ENCODE data around the gene TEX261.
A peak's percentile ranks its signal among the peaks of the same experiment; 100 is the strongest.
"Not testable (repeated sequence)": the region's sequence is repeated elsewhere in the genome, so short reads cannot be mapped to it uniquely, and the experiment has no call there.

The TEX261 gene

DNA sequence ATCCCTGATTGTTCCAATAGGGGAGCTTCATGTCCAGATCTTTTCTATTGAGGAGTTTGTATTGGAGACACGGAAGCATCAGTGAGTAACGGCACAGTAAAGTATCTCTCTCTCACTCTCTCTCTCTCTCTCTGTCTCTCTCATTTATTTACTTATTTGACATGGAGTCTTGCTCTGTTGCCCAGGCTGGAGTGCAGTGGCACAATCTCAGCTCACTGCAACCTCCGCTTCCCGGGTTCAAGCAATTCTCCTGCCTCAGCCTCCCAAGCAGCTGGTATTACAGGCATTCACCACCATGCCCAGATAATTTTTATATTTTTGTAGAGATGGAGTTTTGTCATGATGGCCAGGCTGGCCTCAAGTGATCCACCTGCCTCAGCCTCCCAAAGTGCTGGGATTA lies 4.2 kb upstream of the TEX261 start:
- H3K9ac ChIP-seq (ENCODE audit: low read depth, low read length); H3K4me1 ChIP-seq (ENCODE audit: insufficient read depth, low read length); H3K27ac ChIP-seq (ENCODE audit: low read length); H3K4me3 ChIP-seq (ENCODE audit: low read length); H3K9me3 ChIP-seq (ENCODE audit: insufficient read depth, low read depth, low read length); H3K36me3 ChIP-seq (ENCODE audit: insufficient read depth, low read depth, low read length): not testable (repeated sequence)
- H3K27me3 ChIP-seq (ENCODE audit: insufficient read depth, low read length) = peaks cover 20% of the 10 kb centered on the region; the same call in 1 of the 2 replicates

DNA sequence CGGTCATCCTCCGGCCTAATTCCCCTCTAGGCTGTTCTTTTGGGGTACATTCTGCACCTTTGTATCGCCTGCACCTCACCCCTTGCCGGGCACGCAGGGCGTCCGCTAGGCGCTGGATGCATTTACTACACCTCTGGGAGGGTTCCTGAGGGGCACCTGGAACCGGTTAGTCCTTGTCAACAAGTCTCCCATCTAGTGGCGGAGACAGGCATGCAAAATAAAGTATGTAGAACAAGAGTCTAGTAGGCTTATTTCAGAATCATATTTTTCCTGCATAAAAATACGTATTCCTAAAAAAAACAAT lies 705 bp upstream of the TEX261 start:
- peak overlapping the region; percentile 81 for H3K4me3 ChIP-seq (ENCODE audit: low read length)
- 0 out of 2 replicates have a peak, but pooled peaks cover 3% of the 10 kb centered on the region for H3K36me3 ChIP-seq (ENCODE audit: insufficient read depth, low read depth, low read length)
- H3K4me1 ChIP-seq (ENCODE audit: insufficient read depth, low read length) = peaks cover 6% of the 10 kb centered on the region; the same call in 1 of the 2 replicates
- H3K27me3 ChIP-seq (ENCODE audit: insufficient read depth, low read length) = peaks cover 20% of the 10 kb centered on the region; the same call in 1 of the 2 replicates
- peak overlapping the region; percentile 43; the same call in 1 of the 2 replicates for H3K9ac ChIP-seq (ENCODE audit: low read depth, low read length)
- H3K9me3 ChIP-seq (ENCODE audit: insufficient read depth, low read depth, low read length) = no peaks in the 10 kb centered on the region
- no peak overlapping the region for H3K27ac ChIP-seq (ENCODE audit: low read length)

DNA sequence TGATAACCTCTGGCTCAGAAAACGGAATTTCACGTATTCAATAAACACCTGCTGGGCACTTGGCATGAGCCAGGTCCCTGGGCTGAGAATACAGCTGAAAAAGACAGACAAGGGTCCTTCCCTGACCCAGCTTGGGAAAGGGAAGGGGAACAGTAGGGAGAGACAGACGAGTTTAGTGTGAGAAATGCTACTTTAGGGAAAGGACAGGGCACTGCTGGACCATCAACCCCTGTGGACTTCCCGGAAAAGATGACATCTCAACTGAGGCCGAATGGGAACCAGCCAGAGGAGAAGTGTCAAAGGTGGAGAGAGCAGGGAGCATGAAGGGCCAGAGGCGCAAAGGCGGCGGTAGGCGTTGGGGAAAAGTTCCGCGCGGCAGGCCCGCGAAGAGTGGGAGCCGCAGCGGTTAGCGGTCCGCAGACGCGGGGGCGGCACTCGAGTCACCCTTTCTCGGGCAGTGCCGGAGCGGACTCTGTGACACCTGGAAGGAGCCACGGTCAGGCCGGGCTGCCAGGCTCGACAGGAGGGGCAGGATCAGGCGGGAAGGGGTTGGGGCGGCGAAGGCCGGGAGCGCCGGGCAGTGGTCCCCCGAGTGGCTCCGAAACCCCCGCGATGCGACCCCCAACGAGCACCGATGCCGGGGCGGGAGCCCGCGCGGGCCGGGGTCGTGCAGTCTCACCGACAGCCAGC lies 519 bp downstream of the TEX261 start:
- Histone ChIP-seq H3K4me3 (ENCODE audit: low read length) (peak overlapping the region; percentile 81), H3K27me3 (ENCODE audit: insufficient read depth, low read length) (peaks cover 14% of the 10 kb centered on the region; the same call in 1 of the 2 replicates), H3K36me3 (ENCODE audit: insufficient read depth, low read depth, low read length) (peaks cover 11% of the 10 kb centered on the region; the same call in 1 of the 2 replicates), H3K27ac (ENCODE audit: low read length) (no peak overlapping the region), H3K9me3 (ENCODE audit: insufficient read depth, low read depth, low read length) (no peaks in the 10 kb centered on the region), H3K9ac (ENCODE audit: low read depth, low read length) (peak overlapping the region; percentile 73), H3K4me1 (ENCODE audit: insufficient read depth, low read length) (peaks cover 6% of the 10 kb centered on the region; the same call in 1 of the 2 replicates)

DNA sequence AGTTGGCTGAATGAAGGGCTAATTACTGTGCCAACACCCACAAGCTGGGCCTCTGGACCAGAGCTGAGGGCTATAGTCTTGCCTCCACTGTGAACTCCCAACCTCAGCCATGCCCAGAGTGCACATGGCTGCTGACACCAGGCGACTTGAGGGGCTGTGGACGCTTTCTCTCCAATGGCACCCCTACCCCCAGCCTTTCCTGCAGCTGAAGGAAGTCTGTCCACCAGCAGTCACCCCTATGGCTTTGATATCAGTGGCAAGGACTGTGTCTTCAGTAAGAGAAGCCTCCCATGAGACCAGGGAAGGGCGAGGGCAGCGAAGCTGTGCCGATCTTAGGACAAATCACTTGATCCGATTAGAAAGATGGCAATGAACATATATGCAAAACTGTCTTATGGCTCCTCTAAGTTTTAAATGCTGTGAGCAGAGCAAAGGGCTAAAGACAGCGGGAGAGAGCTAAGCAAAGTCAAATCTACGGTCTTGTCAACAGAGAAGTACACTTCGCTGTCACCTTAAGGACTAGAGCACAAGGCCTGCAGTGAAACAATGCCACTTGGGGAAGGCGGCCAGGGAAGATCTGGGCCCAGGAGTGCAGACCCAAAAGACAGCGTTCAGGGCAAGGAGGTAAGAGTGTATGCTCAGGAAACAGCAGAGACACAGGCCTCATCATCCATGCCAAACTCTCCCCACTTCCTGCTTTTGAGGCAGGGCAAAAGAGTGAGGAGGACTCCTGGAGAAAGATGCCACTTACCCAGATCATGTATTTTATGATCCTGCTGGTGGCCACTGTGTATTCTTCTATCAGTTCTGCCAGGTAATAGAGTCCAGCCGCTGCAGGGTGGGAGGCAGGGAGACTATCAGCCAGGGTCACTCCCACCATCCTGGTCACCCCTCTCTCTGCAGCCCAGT lies 1.5 kb downstream of the TEX261 start:
- Histone ChIP-seq H3K9ac (ENCODE audit: low read depth, low read length) (peak overlapping the region; percentile 73; the same call in 1 of the 2 replicates), H3K4me3 (ENCODE audit: low read length) (peak overlapping the region; percentile 81), H3K9me3 (ENCODE audit: insufficient read depth, low read depth, low read length) (no peaks in the 10 kb centered on the region), H3K4me1 (ENCODE audit: insufficient read depth, low read length) (peaks cover 6% of the 10 kb centered on the region; the same call in 1 of the 2 replicates), H3K36me3 (ENCODE audit: insufficient read depth, low read depth, low read length) (peaks cover 19% of the 10 kb centered on the region), H3K27ac (ENCODE audit: low read length) (no peak overlapping the region), H3K27me3 (ENCODE audit: insufficient read depth, low read length) (peaks cover 4% of the 10 kb centered on the region; the same call in 1 of the 2 replicates)

DNA sequence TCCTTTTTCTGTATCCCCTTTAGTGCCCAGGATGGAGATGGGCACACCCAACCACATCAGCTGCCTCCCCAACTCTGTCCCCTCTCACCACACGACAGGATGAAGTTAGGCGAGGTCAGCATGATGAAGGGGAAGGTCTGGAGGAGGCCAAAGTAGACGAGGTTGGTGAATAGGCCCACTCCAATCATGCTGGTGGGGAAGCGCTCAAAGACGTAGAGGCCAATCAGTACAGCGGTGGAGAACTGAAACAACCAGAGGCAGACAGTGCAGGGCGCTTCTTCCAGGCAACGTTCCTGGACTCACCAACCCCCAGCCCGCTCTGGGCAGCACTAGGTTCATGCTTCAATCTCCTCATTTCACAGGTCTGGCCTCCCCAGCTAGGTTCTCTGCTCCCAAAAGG lies 2.9 kb downstream of the TEX261 start:
- no peaks in the 10 kb centered on the region for H3K9me3 ChIP-seq (ENCODE audit: insufficient read depth, low read depth, low read length)
- H3K9ac ChIP-seq (ENCODE audit: low read depth, low read length) = no peak overlapping the region
- H3K4me3 ChIP-seq (ENCODE audit: low read length) = no peak overlapping the region
- H3K4me1 ChIP-seq (ENCODE audit: insufficient read depth, low read length) = peaks cover 6% of the 10 kb centered on the region; the same call in 1 of the 2 replicates
- H3K36me3 ChIP-seq (ENCODE audit: insufficient read depth, low read depth, low read length) = peaks cover 31% of the 10 kb centered on the region
- no peak overlapping the region for H3K27ac ChIP-seq (ENCODE audit: low read length)
- no peaks in the 10 kb centered on the region; the same call in 1 of the 2 replicates for H3K27me3 ChIP-seq (ENCODE audit: insufficient read depth, low read length)

DNA sequence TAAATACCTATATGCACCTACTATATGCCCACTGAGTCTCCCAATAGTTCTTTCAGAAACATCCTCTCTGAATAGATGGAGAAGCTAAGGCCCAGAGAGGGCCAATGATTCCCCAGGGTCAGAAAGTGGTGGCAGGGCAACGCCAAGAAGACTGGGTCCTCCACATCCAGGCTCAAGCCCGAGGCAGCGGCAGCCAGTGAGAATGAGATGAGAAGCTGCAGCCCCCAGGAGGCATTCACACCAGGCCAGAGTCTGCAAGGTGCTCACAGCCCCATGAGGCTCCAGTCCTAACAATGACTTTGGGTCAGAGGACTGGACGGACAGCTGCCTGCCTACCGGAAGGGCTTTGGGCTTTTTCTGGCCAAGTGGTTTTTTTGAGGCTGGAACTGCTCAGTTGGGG lies 3.5 kb downstream of the TEX261 start:
- Histone ChIP-seq H3K36me3 (ENCODE audit: insufficient read depth, low read depth, low read length) (peaks cover 31% of the 10 kb centered on the region), H3K27ac (ENCODE audit: low read length) (no peak overlapping the region), H3K4me3 (ENCODE audit: low read length) (no peak overlapping the region), H3K9ac (ENCODE audit: low read depth, low read length) (no peak overlapping the region), H3K9me3 (ENCODE audit: insufficient read depth, low read depth, low read length) (no peaks in the 10 kb centered on the region), H3K4me1 (ENCODE audit: insufficient read depth, low read length) (peaks cover 6% of the 10 kb centered on the region; the same call in 1 of the 2 replicates), H3K27me3 (ENCODE audit: insufficient read depth, low read length) (no peaks in the 10 kb centered on the region; the same call in 1 of the 2 replicates)

DNA sequence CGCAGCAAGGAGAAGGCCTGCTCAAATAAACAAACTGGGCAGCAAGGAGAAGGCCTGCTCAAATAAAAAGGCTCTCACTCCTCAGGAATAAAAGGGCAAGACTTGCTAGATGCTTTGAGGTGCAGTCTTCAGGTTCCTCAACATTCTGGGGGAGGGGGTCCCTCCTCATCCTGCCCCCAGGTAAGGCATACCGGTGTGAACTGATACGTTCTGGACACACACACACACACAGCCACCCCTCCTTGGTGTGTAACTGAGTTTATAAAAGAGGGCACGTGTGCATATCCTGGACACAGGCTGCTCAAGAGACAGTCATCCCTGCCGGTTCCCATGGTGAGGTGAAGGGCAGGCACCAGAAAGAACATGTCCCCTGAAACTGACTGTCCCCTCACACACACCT lies 4.5 kb downstream of the TEX261 start:
- Histone ChIP-seq H3K36me3 (ENCODE audit: insufficient read depth, low read depth, low read length) (peaks cover 31% of the 10 kb centered on the region), H3K4me3 (ENCODE audit: low read length) (no peak overlapping the region), H3K9ac (ENCODE audit: low read depth, low read length) (no peak overlapping the region), H3K9me3 (ENCODE audit: insufficient read depth, low read depth, low read length) (no peaks in the 10 kb centered on the region), H3K4me1 (ENCODE audit: insufficient read depth, low read length) (peaks cover 6% of the 10 kb centered on the region; the same call in 1 of the 2 replicates), H3K27me3 (ENCODE audit: insufficient read depth, low read length) (no peaks in the 10 kb centered on the region), H3K27ac (ENCODE audit: low read length) (no peak overlapping the region)

DNA sequence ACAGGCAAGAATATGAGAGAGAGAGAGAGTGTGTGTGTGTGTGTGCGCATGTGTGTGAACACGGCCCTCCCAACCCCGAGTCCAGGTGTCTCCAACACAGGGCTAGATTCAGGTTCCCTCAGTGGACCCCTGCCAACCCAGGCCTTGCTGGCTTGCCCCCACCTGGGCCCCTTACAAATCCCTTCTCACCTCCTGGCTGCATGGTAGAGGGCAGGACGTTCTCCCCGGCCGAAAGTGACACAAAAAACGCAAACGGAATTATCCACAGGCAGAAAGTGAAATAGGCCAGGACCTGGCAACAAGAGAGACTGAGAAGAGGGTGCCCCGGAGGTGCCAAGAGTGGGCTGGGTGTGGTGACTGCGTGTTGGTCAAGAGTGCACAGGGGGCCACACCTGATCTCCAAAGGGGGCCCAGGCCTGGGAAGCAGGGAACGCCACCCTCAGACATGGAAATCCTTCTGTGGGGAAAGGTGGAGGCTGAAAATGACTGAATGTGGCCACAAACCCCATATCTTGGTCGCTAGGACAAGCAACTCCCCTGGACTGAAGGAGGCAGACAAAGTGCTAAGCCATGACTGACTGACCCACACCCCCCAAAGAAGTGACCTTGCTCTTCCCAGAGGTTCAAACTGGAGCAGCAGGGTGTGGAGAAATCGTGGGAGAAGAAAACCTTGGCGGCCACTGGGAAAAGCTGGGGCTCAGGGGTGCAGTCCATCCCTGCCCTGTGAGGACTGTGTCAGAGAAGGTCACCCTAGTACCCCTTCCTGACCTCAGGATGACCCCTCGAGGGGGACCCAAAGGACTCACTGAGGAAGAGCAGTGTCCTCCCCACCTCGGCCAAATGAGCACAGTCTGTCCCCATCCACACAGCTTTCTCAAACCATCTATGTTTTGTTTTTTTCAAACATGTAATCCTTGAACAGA lies 5.7 kb downstream of the TEX261 start:
- Histone ChIP-seq H3K4me1 (ENCODE audit: insufficient read depth, low read length) (peaks cover 5% of the 10 kb centered on the region; the same call in 1 of the 2 replicates), H3K9ac (ENCODE audit: low read depth, low read length) (no peak overlapping the region), H3K36me3 (ENCODE audit: insufficient read depth, low read depth, low read length) (peaks cover 31% of the 10 kb centered on the region)

DNA sequence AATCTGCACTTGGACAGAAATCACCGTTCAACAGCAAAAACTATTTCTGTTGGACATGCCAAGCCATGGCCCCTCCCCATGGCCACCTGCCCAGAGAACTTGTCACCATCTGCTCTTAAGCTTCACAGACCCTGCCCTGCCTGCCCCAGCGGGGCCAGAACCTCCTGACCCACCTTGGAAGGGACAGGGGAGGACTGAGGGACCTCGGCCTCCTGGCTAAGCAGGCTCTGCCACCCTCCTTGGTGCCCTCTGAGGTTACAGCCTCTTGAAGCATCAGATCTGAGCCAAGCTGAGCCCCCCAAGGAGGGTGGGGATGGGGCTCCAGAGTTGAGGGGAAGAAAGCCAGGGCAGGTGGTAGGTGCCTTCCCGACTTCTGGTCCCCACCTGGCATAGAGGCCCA lies 6.5 kb downstream of the TEX261 start:
- Histone ChIP-seq H3K9me3 (ENCODE audit: insufficient read depth, low read depth, low read length) (no peaks in the 10 kb centered on the region), H3K36me3 (ENCODE audit: insufficient read depth, low read depth, low read length) (peaks cover 31% of the 10 kb centered on the region), H3K27ac (ENCODE audit: low read length) (no peak overlapping the region), H3K9ac (ENCODE audit: low read depth, low read length) (no peak overlapping the region), H3K4me1 (ENCODE audit: insufficient read depth, low read length) (no peaks in the 10 kb centered on the region), H3K4me3 (ENCODE audit: low read length) (no peak overlapping the region), H3K27me3 (ENCODE audit: insufficient read depth, low read length) (no peaks in the 10 kb centered on the region)

More for the DNA sequence above, 5.7 kb downstream of the TEX261 start:
- no peak overlapping the region for H3K27ac ChIP-seq (ENCODE audit: low read length)
- H3K9me3 ChIP-seq (ENCODE audit: insufficient read depth, low read depth, low read length) = no peaks in the 10 kb centered on the region
- H3K27me3 ChIP-seq (ENCODE audit: insufficient read depth, low read length) = no peaks in the 10 kb centered on the region
- H3K4me3 ChIP-seq (ENCODE audit: low read length) = no peak overlapping the region

DNA sequence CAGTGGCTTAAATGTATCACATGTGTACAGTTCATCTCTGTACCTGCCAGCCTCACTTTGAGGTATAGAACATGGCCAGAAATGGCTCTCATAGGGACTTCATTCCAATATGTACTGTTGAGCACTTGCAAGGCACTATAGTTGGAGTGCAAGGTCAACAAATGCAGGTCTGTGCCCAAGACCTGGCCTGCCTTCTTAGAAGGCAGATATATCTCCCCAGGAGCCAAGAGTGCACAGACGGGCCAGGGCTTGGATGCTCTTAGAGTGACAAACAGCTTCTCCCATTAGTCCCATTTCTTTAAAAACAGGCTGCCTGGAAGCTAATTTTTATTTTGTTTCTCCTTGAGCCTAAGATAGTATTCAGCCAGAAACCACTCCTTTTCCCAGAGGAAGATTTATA lies 7.3 kb downstream of the TEX261 start:
- Histone ChIP-seq H3K36me3 (ENCODE audit: insufficient read depth, low read depth, low read length) (peaks cover 31% of the 10 kb centered on the region), H3K27ac (ENCODE audit: low read length) (no peak overlapping the region), H3K27me3 (ENCODE audit: insufficient read depth, low read length) (no peaks in the 10 kb centered on the region), H3K4me1 (ENCODE audit: insufficient read depth, low read length) (no peaks in the 10 kb centered on the region), H3K4me3 (ENCODE audit: low read length) (no peak overlapping the region), H3K9ac (ENCODE audit: low read depth, low read length) (no peak overlapping the region), H3K9me3 (ENCODE audit: insufficient read depth, low read depth, low read length) (no peaks in the 10 kb centered on the region)

Measured in iPS-20b (cell line).